22Rv1 (cell line): Measurements from ENCODE around the gene KRT28.

Experiments used
- CTCF ChIP-seq: fragments of 450-650 bp; IDR thresholded peaks from 2 replicates; pipeline ENCODE4 v1.5.1; 2017; ENCODE audit warnings: mild to moderate bottlenecking
- ZFX ChIP-seq: fragments of 450-650 bp; IDR thresholded peaks from 2 replicates; pipeline ENCODE4 v1.6.1; 2017; ENCODE audit warnings: antibody characterized with exemption, borderline replicate concordance

DNA sequence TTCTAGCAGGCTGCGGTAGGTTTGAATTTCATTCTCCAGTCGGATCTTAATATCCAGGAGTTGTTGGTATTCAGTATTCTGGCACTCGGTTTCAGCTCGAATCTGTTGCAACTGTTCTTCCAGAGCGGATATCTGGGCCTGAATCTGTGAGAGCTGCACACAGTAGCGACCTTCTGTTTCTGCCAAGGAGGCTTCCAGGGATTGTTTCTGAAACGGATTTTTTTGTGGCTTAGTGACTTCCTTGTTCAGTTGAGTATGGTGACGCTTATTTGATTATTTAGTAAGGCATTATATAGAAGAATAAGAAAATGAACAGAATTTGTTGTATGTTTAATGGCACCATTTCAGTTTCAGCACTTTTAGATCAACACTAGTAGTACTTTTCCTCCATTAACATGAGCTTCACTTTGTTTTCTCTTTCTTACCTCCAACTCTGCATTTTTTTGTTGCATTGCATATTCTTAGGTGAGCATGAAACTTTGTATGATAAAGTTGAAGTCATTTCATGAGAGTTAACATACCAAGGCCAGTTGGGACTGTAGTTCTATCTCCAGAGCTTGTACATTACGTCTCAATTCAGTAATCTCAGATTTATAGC is 19.9 kb upstream of the KRT28 start:
- TF ChIP-seq CTCF, result no peak
- TF ChIP-seq ZFX, result no peak
